HG03442 (cell line): ENCODE results near the gene MBD3L1.

Experiments used
- ATAC-seq: cut with Tn5 transposase; IDR thresholded peaks from one replicate; pipeline ENCODE4 v1.9.1; 2021; ENCODE audit warnings: mild to moderate bottlenecking, moderate library complexity; ENCODE audit not compliant: unreplicated experiment

MBD3L1 gene

DNA sequence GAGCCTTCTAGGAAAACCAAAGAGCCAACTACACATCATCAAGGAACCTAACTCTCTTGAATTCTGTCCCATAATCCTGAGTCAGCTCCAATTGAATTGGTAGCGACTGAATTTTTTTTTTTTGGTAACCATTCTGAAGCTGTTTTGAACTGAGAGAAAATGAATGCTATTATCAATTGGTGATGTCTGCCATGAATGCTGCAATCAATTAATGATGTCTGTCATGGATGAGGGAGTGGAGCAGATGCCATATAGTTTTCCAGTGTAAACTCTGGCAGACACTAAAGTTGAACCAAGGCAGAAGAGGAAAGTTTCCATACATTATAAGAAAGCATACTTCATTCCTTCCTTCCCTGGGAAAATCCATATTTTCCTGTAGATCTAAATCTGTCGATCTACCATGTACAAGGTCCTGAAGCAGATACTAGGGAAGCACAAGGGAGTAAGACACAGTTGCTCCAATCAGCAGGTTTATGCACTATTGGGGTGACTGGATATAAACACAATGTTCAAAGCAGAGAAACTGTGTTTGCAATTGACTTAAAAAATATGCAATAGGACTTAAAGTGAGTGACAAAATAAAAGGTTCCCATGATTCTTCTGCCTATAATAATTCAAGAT lies 48.8 kb downstream of the MBD3L1 start:
- no peak for ATAC-seq

DNA sequence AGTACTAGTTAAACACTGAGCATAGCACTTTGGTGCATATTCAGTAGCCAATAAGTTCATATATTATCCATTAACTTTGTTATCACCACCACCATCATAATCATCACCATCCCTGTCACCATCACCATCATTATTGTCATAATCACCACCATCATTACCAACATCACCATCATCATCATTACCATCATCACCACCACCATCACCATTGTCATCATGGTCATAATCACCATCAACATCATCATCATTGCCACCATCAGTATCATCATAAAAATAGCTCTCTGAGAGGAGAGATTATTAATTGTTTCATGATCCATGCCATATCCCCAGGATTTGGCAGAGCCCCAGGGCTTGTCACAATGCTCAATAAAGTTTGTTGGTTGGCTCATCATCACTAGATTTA lies 49.3 kb downstream of the MBD3L1 start:
- ATAC-seq = no peak

DNA sequence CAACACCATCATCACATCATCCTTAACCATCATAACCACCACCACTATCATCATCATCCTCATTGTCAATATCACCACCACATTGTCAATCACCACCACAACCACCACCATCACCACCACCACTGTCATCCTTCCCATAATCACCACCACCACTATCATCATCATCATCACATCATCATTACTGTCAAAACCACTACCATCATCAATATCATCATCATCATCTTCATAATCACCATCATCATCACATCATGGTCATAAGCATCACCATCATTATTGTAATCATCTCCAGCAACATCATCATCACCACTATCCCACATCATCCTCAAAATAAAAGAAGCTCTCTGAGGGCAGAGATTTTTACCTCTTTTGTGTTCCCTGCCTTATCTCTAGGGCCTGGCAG lies 52.2 kb downstream of the MBD3L1 start:
- ATAC-seq = no peak

DNA sequence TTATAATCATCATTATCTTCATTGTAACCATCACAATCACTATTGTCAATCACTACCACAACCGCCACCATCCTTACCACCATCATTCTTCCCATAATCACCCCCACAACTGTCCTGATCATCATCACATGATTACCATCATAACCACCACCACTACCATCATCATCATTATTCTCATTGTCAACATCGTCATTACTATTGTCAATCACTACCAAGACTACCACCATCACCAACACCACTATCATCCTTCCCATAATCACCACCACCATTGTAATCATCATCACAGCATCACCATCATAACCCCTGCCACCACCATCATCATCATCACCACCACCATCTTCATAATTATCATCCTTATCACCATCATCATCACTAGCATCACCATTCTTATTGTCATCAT lies 55.2 kb downstream of the MBD3L1 start:
- ATAC-seq = no peak

DNA sequence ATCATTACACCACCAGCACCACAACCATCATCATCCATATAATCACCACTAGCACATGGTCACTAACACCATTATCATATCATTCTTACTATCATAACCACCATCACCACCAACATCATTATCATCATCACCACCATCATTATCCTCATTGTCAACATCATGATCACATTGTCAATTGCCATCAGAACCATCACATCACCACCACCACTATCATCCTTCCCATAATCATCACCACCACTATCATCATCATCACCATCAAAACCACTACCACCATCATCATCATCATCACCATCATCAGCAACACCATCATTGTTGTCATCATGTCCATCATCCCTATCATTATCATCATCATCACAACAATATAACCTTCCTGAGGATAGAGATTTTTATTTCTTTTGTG lies 58.1 kb downstream of the MBD3L1 start:
- ATAC-seq = no peak
